Astrocyte (in vitro differentiated cells and primary cell): ENCODE data around the gene NR6A1. TPM values are rescaled to one million over a fixed set of nuclear protein-coding genes. Genes with fewer than 3 reads are reported as not detected.

ENCODE experiments used
- DNase-seq: peaks from one replicate; pipeline ENCODE4 v3.0.0-alpha.2; 2010; ENCODE audit warnings: low read depth
- FAIRE-seq: peaks from 2 replicates; lab custom pipeline; 2011; peaks lifted over from hg19 to GRCh38; lab: Jason Lieb, UNC
- H2AFZ ChIP-seq: 2 replicates; pipeline ENCODE4 v1.6.0; 2012; ENCODE audit warnings: low read depth, low read length, inconsistent platforms
- H3K27ac ChIP-seq: 2 replicates; pipeline ENCODE4 v1.5.1; 2011; ENCODE audit warnings: low read depth, low read length, inconsistent platforms
- H3K27me3 ChIP-seq: 2 replicates; pipeline ENCODE4 v1.6.0; 2011; ENCODE audit warnings: low read length, inconsistent platforms; ENCODE audit not compliant: insufficient read depth
- H3K36me3 ChIP-seq: 2 replicates; pipeline ENCODE4 v1.5.1; 2011; ENCODE audit warnings: low read length, inconsistent platforms; ENCODE audit not compliant: insufficient read depth
- H3K4me1 ChIP-seq: 2 replicates; pipeline ENCODE4 v1.5.1; 2011; ENCODE audit warnings: low read length, inconsistent platforms; ENCODE audit not compliant: insufficient read depth
- H3K4me2 ChIP-seq: 2 replicates; pipeline ENCODE4 v1.6.0; 2012; ENCODE audit warnings: low read length, inconsistent platforms
- H3K4me3 ChIP-seq: 2 replicates; pipeline ENCODE4 v1.5.1; 2011; ENCODE audit warnings: low read depth, mild to moderate bottlenecking, low read length, inconsistent platforms; ENCODE audit not compliant: insufficient read depth
- H3K79me2 ChIP-seq: 2 replicates; pipeline ENCODE4 v1.6.0; 2012; ENCODE audit warnings: mild to moderate bottlenecking, low read length, inconsistent platforms; ENCODE audit not compliant: insufficient read depth
- H3K9ac ChIP-seq: 2 replicates; pipeline ENCODE4 v1.6.0; 2012; ENCODE audit warnings: mild to moderate bottlenecking, low read length, inconsistent platforms
- H3K9me3 ChIP-seq: 2 replicates; pipeline ENCODE4 v1.5.1; 2012; ENCODE audit warnings: low read depth, mild to moderate bottlenecking, low read length, inconsistent platforms; ENCODE audit not compliant: insufficient read depth
- H4K20me1 ChIP-seq: 2 replicates; pipeline ENCODE4 v1.6.0; 2012; ENCODE audit warnings: low read length, inconsistent platforms; ENCODE audit not compliant: insufficient read depth
- H3K27ac Mint-ChIP-seq: one replicate; pipeline ENCODE4 v1.8.0; 2021; ENCODE audit warnings: mild to moderate bottlenecking, mixed read lengths; ENCODE audit not compliant: unreplicated experiment
- H3K27me3 Mint-ChIP-seq: one replicate; pipeline ENCODE4 v1.8.0; 2021; ENCODE audit warnings: low read depth, mixed read lengths; ENCODE audit not compliant: unreplicated experiment
- H3K36me3 Mint-ChIP-seq: one replicate; pipeline ENCODE4 v1.8.0; 2021; ENCODE audit warnings: low read depth, mixed read lengths; ENCODE audit not compliant: unreplicated experiment
- H3K4me1 Mint-ChIP-seq: one replicate; pipeline ENCODE4 v1.8.0; 2021; ENCODE audit warnings: low read depth, mixed read lengths; ENCODE audit not compliant: unreplicated experiment
- H3K4me3 Mint-ChIP-seq: one replicate; pipeline ENCODE4 v1.8.0; 2021; ENCODE audit warnings: mild to moderate bottlenecking, moderate library complexity, mixed read lengths; ENCODE audit not compliant: unreplicated experiment
- H3K9me3 Mint-ChIP-seq: one replicate; pipeline ENCODE4 v1.8.0; 2021; ENCODE audit warnings: mild to moderate bottlenecking, mixed read lengths; ENCODE audit not compliant: unreplicated experiment
- EZH2 ChIP-seq: IDR thresholded peaks from 2 replicates; pipeline ENCODE4 v1.6.1; 2012; ENCODE audit warnings: mild to moderate bottlenecking, low read length, inconsistent platforms; ENCODE audit not compliant: insufficient read depth
- total RNA-seq: library from RNA; stranded (reverse); gene quantifications from 2 replicates; pipeline ENCODE4 v1.2.1, GENCODE V29; 2021
- TF ChIP-seq, protein P1 (sequence below): IDR thresholded peaks from 2 replicates; pipeline ENCODE4 v1.5.1; 2011; ENCODE audit warnings: low read depth, mild to moderate bottlenecking, inconsistent platforms, low read length, moderate library complexity; ENCODE audit not compliant: insufficient read depth

The NR6A1 gene
- total RNA-seq, 1 donor from 2014 or later: 20.8 TPM

DNA sequence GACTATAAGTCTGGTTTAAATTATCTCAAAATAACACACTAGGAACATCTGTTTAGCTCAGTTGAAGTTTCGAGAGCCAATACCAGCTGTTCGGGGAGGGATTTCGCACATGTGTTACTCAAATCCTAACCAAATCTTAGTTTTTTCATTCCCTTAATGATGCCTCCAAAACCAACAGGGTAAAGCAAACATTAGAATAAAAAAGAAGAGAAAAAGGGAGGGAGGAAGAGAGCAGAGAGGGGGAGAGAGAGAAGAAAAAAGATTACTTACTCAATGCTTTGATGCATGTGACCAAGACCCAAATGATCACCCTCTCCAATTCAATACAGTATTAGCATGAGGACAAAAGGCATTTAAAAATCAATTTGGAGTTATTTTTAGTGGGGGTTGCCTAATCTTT is 177.9 kb downstream of the NR6A1 start:
- Mint-ChIP-seq H3K9me3 (no peaks in the 10 kb centered on the region), H3K27me3 (no peaks in the 10 kb centered on the region), H3K4me1 (peaks cover 61% of the 10 kb centered on the region), H3K36me3 (no peaks in the 10 kb centered on the region), H3K27ac (peak overlapping the region; percentile 77), H3K4me3 (peak overlapping the region; percentile 82)
- no peak overlapping the region for H3K27ac ChIP-seq
- H3K36me3 ChIP-seq: no peaks in the 10 kb centered on the region
- DNase-seq (no peak), FAIRE-seq (no peak)
- no peaks in the 10 kb centered on the region for H3K4me1 ChIP-seq
- no peaks in the 10 kb centered on the region for H4K20me1 ChIP-seq
- H3K4me2 ChIP-seq: peak overlapping the region; percentile 57
- no peaks in the 10 kb centered on the region for H3K9me3 ChIP-seq
- H3K79me2 ChIP-seq: no peaks in the 10 kb centered on the region
- no peak overlapping the region for H3K9ac ChIP-seq
- peak overlapping the region; percentile 32 for H2AFZ ChIP-seq
- TF ChIP-seq EZH2: no peak
- TF ChIP-seq, protein P1, sequence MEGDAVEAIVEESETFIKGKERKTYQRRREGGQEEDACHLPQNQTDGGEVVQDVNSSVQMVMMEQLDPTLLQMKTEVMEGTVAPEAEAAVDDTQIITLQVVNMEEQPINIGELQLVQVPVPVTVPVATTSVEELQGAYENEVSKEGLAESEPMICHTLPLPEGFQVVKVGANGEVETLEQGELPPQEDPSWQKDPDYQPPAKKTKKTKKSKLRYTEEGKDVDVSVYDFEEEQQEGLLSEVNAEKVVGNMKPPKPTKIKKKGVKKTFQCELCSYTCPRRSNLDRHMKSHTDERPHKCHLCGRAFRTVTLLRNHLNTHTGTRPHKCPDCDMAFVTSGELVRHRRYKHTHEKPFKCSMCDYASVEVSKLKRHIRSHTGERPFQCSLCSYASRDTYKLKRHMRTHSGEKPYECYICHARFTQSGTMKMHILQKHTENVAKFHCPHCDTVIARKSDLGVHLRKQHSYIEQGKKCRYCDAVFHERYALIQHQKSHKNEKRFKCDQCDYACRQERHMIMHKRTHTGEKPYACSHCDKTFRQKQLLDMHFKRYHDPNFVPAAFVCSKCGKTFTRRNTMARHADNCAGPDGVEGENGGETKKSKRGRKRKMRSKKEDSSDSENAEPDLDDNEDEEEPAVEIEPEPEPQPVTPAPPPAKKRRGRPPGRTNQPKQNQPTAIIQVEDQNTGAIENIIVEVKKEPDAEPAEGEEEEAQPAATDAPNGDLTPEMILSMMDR: no peak
- H3K4me3 ChIP-seq: no peak overlapping the region
- no peaks in the 10 kb centered on the region for H3K27me3 ChIP-seq

DNA sequence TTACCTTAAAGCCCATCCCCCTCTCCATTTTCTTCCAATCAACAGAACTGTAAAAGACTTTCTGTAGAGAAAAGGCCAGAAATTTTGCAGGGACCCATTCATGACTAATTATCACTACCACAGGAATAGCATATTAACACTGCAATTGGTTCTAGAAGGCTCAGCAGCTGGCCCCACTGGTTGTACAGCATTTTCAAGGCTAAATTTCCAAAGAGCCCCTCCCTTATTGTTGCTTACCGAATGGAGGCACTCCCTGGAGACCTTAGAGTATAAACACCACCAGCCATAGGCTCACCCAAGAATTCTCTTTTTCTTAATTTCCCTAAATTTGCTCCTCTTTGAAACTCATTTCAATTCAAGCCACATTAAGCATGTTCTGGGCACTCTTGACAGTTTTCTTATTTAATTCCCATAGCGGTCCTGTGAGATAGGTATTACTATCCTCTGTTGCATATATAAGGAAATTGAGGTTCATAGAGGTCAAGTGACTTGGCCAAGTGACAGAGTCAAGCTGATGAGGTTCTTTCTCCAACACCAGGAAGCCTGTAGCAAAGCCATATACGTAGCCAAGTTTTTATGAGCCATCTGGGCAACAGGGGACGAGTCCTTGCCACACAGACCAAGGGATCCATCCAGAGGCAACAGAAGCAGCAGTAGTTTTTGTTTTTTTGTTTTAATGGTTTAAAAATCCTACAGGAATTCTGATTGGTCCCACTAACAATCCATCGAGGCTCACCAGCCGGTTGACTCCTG is 180.0 kb downstream of the NR6A1 start:
- no peak overlapping the region for H3K9ac ChIP-seq
- H3K27ac ChIP-seq: no peak overlapping the region
- Mint-ChIP-seq H3K9me3 (no peaks in the 10 kb centered on the region), H3K27me3 (no peaks in the 10 kb centered on the region), H3K27ac (no peak overlapping the region), H3K4me1 (peaks cover 55% of the 10 kb centered on the region), H3K4me3 (no peak overlapping the region), H3K36me3 (no peaks in the 10 kb centered on the region)
- no peak for DNase-seq
- H3K4me2 ChIP-seq: no peak overlapping the region
- H2AFZ ChIP-seq: no peak overlapping the region
- H3K4me1 ChIP-seq: no peaks in the 10 kb centered on the region
- no peaks in the 10 kb centered on the region for H3K36me3 ChIP-seq
- H3K9me3 ChIP-seq: no peaks in the 10 kb centered on the region
- TF ChIP-seq, protein P1: no peak
- no peak for TF ChIP-seq EZH2
- H3K4me3 ChIP-seq: no peak overlapping the region
- H3K79me2 ChIP-seq: no peaks in the 10 kb centered on the region
- FAIRE-seq: no peak
- H3K27me3 ChIP-seq: no peaks in the 10 kb centered on the region
- no peaks in the 10 kb centered on the region for H4K20me1 ChIP-seq

DNA sequence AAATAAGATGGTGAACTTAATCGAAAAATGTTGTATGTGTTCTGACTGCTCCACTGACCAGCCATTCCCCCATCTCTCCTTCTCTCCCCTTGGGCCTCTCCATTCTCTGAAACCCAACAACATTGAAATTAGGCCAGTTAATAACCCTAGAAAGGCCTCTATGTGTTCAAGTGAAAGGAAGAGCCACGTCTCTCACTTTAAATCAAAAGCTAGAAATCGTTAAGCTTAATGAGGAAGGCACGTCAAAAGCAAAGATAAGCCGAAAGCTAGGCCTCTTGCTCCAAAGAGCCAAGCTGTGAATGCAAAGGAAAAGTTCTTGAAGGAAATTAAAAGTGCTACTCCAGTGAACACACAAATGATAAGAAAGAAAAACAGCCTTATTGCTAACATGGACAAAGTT is 186.5 kb downstream of the NR6A1 start:
- H3K4me1 Mint-ChIP-seq: peaks cover 16% of the 10 kb centered on the region
- Histone ChIP-seq H3K9ac (no peak overlapping the region), H3K4me3 (no peak overlapping the region), H3K9me3 (no peaks in the 10 kb centered on the region), H3K27me3 (no peaks in the 10 kb centered on the region), H3K4me1 (no peaks in the 10 kb centered on the region), H2AFZ (no peak overlapping the region), H3K79me2 (no peaks in the 10 kb centered on the region), H4K20me1 (no peaks in the 10 kb centered on the region), H3K4me2 (no peak overlapping the region), H3K36me3 (no peaks in the 10 kb centered on the region), H3K27ac (no peak overlapping the region)
- TF ChIP-seq, protein P1: no peak
- TF ChIP-seq EZH2: no peak
- DNase-seq (no peak), FAIRE-seq (no peak)
- no peak overlapping the region for H3K27ac Mint-ChIP-seq
- no peak overlapping the region for H3K4me3 Mint-ChIP-seq
- H3K36me3 Mint-ChIP-seq: peaks cover 6% of the 10 kb centered on the region
- no peaks in the 10 kb centered on the region for H3K27me3 Mint-ChIP-seq
- no peaks in the 10 kb centered on the region for H3K9me3 Mint-ChIP-seq
